Measurements from ENCODE around the gene DYSF. TPM values are rescaled to one million over a fixed set of nuclear protein-coding genes. Genes with fewer than 3 reads are reported as not detected.

DYSF gene
- total RNA-seq, 4 donors from 2014 or later = 2.8 to 14.9 (median 4.0) TPM

DNA sequence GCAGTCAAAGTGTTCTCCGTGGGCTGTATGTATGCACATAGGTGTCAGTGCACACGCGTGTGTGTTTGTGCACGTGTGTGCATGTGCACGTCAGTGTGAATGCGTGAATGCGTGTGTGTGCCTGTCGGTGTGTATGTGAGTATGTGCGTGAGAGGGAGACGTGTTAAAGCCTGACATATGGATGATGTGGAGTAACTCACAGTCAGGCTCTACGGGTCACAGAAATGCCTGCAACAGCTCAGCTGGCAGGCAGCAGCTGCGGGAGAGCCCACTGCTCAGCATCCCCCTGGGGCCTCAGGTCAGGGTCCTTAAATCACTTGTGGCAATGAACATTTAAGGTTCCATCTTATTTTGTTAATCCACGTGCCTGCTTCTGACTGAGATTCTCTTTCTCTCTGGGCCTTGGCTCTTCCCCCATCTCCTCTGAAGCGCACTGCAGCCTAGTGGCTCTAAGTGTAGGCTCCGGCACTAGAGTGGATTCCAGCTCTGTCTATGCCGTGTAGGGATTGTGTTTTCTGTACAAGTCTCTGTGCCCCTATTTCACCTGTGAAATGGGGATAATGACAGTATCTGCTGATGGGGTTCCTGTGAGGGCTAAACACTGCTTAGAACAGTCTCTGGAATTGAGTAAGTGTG, 63.0 kb downstream of the DYSF start:
- TF ChIP-seq, protein P1, sequence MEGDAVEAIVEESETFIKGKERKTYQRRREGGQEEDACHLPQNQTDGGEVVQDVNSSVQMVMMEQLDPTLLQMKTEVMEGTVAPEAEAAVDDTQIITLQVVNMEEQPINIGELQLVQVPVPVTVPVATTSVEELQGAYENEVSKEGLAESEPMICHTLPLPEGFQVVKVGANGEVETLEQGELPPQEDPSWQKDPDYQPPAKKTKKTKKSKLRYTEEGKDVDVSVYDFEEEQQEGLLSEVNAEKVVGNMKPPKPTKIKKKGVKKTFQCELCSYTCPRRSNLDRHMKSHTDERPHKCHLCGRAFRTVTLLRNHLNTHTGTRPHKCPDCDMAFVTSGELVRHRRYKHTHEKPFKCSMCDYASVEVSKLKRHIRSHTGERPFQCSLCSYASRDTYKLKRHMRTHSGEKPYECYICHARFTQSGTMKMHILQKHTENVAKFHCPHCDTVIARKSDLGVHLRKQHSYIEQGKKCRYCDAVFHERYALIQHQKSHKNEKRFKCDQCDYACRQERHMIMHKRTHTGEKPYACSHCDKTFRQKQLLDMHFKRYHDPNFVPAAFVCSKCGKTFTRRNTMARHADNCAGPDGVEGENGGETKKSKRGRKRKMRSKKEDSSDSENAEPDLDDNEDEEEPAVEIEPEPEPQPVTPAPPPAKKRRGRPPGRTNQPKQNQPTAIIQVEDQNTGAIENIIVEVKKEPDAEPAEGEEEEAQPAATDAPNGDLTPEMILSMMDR (IDR thresholded peaks at IDR 0.05) = no peak
- TF ChIP-seq POLR2A (IDR thresholded peaks at IDR 0.05) = no peak

DNA sequence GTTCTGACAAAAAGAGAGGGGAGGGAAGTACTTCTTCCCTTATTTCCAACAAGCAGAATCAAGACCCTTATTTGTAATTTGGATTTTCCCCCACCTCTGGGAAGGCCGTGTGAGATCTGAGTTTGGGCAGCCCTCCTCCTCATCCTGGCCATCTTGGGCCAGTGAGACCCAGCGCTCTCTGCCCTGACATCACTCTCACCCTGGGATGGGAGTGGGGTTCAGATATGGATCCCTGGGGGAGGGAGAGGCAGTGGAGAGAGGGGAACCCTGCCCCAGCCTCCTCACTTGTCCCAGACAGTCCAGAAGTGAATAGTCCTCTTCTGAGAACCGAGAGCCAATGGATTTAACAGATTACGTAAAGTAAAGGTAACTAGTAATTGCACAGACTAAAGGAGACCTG, 64.5 kb downstream of the DYSF start:
- Histone ChIP-seq H3K27ac (no peak overlapping the region), H3K9me3 (no peaks in the 10 kb centered on the region), H3K4me3 (no peak overlapping the region), H3K4me1 (no peaks in the 10 kb centered on the region), H3K27me3 (no peaks in the 10 kb centered on the region), H3K36me3 (no peaks in the 10 kb centered on the region)
- TF ChIP-seq POLR2A (IDR thresholded peaks at IDR 0.05) = no peak
- TF ChIP-seq, protein P1 (IDR thresholded peaks at IDR 0.05) = no peak
- DNase-seq = no peak

More for the DNA sequence above, 63.0 kb downstream of the DYSF start:
- no peak overlapping the region for H3K4me3 ChIP-seq
- H3K27me3 ChIP-seq = no peaks in the 10 kb centered on the region
- H3K4me1 ChIP-seq = no peaks in the 10 kb centered on the region
- H3K9me3 ChIP-seq = no peaks in the 10 kb centered on the region
- DNase-seq = no peak
- no peak overlapping the region for H3K27ac ChIP-seq
- no peaks in the 10 kb centered on the region for H3K36me3 ChIP-seq

DNA sequence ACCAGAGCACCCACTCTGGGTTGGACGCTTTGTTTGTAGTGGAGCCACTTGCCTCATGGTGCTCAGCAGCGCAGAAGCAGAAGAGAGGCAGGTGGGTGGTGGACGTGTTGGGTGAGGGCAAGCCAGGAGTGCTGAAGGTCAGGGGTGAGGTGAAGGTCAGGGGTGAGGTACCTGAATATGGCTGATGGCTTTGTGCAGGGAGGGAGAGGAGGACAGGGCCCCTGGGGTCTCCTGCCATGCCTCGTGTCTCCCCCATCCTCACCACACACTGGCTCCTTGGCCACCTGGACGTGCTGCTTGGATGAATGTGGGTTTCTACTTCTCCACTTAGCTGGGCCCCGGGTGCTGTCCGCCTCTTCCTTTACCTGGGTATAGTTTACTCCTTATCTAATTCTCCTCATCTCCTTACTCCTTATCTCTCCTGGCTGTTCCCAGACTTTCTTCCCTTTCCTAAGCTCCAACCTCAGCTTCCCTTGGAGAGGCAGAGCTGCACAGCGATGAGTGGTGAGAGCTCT, 68.1 kb downstream of the DYSF start:
- no peak overlapping the region for H3K27ac ChIP-seq
- DNase-seq = no peak
- H3K9me3 ChIP-seq = no peaks in the 10 kb centered on the region
- no peaks in the 10 kb centered on the region for H3K4me1 ChIP-seq
- no peak overlapping the region for H3K4me3 ChIP-seq
- no peaks in the 10 kb centered on the region for H3K27me3 ChIP-seq
- no peaks in the 10 kb centered on the region for H3K36me3 ChIP-seq
- TF ChIP-seq POLR2A (IDR thresholded peaks at IDR 0.05) = no peak
- TF ChIP-seq, protein P1 (IDR thresholded peaks at IDR 0.05) = no peak

DNA sequence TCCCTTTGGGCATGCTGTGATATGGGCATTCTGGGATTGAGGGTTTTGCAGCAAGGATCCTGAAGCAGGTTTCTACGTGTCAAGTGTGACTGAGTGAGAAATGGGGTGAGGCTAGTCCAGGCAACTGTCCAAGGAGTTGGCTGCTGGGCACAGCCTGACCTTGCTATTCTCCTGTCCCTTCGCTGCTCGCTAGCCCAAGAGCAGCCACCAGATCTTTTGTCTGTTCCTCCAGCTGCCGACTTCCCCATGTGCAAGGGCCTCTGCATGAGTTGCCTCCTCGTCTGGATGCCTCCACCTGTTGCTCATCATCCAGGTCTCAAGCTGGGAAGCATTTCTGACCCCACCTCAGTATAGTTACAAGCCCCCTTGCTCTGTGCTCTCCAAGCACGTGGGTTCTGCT, 71.1 kb downstream of the DYSF start:
- TF ChIP-seq, protein P1 (IDR thresholded peaks at IDR 0.05) = no peak
- no peak for TF ChIP-seq POLR2A (IDR thresholded peaks at IDR 0.05)
- Histone ChIP-seq H3K9me3 (no peaks in the 10 kb centered on the region), H3K27me3 (no peaks in the 10 kb centered on the region), H3K4me1 (no peaks in the 10 kb centered on the region), H3K36me3 (no peaks in the 10 kb centered on the region), H3K4me3 (no peak overlapping the region), H3K27ac (no peak overlapping the region)
- no peak for DNase-seq

DNA sequence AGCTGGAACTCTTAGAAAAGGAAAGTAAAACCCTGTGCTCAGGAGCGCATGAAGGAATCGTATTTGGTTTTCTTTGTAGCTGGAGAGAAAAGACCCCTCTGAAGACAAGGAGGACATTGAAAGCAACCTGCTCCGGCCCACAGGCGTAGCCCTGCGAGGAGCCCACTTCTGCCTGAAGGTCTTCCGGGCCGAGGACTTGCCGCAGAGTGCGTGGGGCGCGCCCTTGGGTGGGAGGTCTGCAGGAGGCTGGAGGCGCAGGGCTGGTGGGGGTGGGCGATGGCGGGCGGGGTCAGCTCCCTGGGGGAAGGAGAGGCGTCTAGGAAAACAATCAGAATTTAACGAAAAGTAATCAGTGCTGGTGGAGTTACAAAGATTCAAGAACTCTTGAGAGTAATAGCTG, 72.8 kb downstream of the DYSF start:
- Histone ChIP-seq H3K36me3 (no peaks in the 10 kb centered on the region), H3K27me3 (no peaks in the 10 kb centered on the region), H3K4me3 (no peak overlapping the region), H3K27ac (no peak overlapping the region), H3K9me3 (no peaks in the 10 kb centered on the region), H3K4me1 (no peaks in the 10 kb centered on the region)
- no peak for DNase-seq
- TF ChIP-seq, protein P1 (IDR thresholded peaks at IDR 0.05) = no peak
- no peak for TF ChIP-seq POLR2A (IDR thresholded peaks at IDR 0.05)

All from Peyer's patch (tissue), 4 donors.